Hindlimb muscle (tissue), 1 donor: ENCODE results near the gene ARHGEF3. TPM values are rescaled to one million over a fixed set of nuclear protein-coding genes. Genes with fewer than 3 reads are reported as not detected.

ENCODE experiments used
- DNase-seq: peaks from one replicate; pipeline ENCODE4 v3.0.0-alpha.2; 2013
- polyA plus RNA-seq: library from polyadenylated mRNA; unstranded; fragments of 120-200 nt; gene quantifications from one replicate; pipeline ENCODE4 v1.2.1, GENCODE V29; 2013; ENCODE audit not compliant: insufficient read length

The ARHGEF3 gene, protein sequence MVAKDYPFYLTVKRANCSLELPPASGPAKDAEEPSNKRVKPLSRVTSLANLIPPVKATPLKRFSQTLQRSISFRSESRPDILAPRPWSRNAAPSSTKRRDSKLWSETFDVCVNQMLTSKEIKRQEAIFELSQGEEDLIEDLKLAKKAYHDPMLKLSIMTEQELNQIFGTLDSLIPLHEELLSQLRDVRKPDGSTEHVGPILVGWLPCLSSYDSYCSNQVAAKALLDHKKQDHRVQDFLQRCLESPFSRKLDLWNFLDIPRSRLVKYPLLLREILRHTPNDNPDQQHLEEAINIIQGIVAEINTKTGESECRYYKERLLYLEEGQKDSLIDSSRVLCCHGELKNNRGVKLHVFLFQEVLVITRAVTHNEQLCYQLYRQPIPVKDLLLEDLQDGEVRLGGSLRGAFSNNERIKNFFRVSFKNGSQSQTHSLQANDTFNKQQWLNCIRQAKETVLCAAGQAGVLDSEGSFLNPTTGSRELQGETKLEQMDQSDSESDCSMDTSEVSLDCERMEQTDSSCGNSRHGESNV
- polyA plus RNA-seq, result 28.3 TPM

DNA sequence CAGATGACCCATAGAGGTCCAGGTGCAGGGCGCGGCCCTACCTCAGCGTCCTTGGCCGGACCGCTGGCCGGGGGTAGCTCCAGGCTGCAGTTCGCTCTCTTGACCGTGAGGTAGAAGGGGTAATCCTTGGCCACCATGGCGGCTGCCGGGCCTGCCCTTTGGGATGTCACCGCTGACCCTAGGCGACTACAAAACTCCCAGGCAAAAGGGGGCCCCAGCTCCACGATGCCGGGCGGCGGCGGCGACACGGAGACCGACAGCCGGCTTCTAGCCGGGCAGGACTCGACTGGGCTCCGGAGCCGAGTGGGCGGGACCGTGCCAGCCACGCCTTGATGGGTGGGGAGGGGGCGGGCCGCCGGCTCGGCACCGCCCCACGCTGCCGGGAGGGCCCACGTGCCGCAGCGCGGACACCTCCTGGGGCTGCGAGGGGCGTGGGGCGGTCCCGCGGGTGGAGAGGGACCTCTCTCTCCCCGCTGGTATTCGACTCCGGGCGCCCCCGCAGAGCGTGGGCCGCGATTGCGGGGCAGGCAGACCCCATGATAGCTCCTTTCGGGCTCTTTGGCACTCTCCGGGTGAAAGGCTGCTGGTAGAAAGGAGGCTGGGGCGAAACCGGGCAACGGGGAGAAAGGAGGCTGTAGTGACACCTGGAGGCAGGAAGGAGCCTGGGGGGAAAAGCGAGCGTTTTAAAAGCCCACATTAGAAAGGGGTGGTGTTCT, at the start of gene ARHGEF3:
Gene ARHGEF3 (minus strand): TSS at position 288 of the 716 bp plus-strand sequence. CDS start 151 bp downstream, at position 137.
- peak; percentile 83 for DNase-seq

DNA sequence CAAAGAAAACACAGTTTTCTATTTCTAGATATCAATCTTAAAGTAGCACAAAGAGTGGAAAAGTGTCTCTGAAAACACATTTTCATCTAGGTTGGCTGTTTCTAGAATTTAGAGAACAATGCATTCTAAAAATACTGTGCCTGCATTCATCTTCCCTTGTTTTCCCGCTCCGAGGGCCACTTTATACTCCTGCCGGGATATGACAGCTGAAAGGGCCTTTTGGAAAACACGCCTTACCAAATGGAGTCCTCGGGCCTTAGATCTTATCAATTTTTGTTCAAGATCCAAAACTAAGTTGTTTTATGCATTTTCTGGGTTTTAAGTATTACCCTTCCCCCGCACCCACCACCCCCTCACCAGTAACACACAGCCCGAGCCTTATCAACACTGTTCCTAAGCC, 47.9 kb upstream of the ARHGEF3 start:
- no peak for DNase-seq

DNA sequence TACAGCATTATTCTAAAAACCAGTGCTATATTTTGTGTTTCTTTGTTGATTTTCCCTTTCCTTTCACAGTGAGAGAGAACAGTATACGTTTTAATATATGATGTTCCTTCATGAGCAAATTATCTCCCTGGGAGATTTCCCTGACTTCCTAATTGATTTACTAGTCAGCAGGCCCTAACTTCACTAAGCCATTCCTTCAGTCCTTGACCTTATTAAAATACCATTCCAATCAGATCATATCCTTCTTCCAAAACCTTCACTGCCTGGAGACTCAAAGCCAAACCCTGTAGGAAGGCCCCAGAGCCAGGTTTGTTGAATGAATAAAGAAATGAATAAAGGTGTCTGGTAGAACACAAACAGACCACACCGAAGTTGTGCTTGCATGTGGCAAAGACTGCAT, 43.8 kb upstream of the ARHGEF3 start:
- no peak for DNase-seq

DNA sequence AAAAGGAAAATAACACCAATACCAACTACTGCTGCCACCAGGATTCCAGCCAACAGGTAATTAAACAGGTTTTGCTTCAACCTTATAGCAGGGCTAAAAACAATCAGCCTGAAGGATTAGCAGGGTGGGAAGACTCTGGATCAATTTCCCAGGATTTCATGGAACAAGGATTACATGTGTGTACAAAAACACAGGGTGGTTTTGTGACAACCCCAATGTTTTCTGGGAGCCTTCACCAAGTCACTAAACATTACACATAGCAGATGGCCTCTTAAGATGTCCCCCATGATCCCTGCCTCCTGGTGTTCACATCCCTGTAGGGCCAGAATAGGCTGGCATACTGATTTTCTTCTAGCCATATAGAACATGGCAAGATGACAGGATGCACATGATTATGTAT, 42.8 kb upstream of the ARHGEF3 start:
- DNase-seq, result no peak

DNA sequence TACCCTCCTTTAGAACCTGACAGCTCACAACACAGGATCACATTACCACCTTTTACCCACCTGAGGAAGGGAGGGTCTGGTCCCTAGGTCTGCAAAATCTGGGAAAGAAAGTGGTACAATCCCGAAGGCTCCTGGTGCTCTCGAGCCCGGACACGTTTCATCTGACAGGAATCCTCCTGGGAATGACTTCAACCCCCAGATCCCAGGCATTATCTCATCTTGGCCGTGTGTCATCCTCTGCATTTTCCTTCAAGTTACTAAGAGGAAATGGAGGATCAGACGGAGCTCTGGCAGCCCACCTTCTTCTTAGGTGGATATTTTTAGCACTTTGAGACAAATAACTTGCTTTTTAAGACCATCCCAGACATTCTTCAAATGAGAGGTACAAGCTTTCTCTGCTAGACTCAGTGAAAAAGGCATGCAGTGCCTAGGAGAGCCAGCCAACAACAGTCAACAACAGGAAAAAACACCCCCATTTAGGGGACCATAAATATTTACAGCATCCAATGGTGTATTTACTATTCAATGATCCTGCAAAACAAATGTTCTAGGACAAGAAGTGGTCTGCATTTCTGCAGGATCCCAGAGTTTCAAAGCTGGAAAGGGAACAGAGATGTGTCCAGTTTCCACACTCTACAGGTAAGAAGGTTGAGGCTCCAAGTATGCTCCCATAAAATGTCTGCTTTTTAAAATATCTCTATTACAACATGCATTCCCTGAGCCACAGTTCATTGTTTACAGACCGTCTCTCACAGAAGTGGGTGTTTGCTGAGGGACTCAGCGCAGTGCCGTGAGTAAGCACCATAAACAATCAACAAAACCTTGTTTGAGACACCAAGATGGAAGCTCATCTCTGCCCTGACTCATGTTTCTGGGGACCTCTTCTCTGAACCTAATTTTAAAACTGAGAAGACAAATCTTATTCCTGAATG, 38.3 kb upstream of the ARHGEF3 start:
- no peak for DNase-seq

DNA sequence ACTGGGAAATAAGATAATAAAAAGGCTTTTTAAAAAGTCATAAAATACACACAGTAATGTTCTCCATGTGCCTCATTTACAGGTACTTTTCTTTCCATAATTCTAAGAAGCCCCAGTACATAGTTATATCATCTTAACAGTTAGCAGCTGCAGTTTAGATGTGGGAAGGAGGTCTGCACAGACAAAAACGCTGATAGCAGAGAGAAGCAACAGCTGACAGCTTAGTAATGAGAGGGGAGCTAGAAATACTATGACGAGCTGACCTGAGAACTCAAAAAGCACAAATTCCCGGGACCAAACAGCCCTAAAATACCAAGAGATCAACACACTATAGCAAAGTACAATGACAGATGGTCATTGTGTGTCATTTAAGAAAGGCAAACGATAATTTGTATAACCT, 36.7 kb upstream of the ARHGEF3 start:
- DNase-seq, result no peak

DNA sequence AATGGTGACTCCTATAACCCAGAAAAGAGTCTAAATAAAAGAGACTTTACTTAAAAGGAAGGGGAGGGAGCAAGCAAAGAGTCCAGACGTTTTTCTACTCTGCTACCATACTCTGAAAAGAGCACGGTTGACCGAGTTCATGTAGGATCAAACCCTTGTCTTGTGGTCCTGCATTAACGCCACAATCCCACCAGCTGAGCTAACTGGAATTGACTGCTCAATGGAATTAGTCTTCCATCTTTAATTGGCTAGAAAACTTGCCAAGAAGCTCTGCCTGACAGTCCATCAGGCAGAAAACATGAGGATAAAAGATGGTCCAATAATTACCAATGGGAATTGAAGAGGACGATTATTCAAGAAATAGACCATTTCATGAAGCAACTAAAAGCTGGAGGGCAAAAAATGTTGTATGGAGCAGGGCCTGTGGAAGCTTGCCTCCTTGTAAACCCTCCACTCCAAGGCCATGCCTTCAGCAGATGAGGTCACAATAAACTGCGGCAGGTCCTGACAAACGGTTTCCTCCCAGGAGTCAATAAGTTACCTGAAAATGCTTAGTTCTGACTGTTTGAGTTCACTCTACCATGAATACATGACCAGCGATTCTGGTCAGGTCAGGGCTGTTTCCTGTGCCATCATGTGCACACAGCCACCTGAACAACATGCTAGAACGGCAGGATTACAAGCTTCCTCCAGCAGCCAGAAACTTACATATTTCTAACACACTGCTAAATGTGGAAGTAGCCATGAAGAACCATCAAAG, 35.6 kb upstream of the ARHGEF3 start:
- DNase-seq, result no peak

DNA sequence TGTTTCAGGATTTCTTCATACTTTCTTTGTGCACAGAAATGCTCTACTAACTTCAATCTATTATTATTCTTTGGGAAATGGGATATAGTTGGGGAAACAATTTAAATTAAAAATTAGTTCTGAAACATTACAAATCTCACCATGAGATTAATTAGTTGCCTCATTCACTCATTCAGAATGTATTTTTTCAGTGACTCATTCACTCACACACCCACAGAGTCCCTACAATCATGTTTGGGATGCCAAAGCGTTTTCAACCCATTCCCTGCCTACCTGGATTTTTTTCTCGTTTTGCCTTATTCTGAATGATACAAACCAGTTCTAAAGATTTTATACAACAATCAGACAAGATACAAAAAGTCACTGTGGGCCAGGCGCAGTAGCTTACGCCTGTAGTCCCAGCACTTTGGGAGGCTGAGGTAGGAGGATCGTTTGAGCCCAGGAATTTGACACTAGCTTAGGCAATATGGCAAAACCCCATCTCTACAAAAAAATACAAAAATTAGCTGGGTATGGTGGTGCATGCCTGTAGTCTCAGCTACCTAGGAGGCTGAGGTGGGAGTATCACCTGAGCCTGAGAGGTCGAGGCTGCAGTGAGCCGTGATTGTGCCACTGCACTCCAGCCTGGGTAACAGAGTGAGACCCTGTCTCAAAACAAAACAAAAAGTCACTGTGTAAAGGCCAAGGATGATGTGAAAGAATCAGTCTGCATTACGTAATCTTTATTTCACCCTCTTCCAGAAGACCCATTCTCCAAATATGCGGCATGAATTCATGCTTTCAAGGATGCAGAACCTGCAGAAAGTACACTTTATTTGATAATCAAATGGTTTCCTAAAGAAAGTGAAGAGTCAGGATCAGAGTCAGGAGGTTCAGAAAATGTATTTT, 34.8 kb upstream of the ARHGEF3 start:
- DNase-seq, result no peak

DNA sequence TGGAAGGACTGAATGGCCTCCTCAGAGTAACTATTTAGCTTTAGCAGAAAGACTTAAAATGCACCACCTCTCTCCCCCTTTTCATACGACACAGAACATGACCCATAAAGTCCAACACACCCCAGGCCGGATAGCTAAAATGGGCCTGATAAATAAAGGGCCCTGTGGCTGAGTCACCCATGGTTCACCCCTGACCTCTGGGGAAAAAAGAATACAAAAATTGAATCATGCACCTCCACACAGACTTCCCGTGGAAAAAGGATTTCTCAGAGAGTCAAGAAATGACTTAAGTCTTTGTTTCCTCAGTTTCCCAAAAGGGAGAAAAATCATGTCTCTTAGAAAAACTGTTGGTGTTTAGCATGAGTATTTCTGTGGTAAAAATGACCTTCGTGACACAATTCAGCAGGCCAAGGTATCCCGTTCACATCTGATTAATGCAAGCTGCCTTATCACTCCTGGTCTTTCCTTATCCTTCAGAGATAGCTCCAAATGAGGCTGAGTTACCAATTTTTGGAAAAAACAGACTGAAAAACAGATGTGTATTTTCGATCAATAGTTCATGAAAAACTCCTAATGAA, 34.0 kb upstream of the ARHGEF3 start:
- no peak for DNase-seq

DNA sequence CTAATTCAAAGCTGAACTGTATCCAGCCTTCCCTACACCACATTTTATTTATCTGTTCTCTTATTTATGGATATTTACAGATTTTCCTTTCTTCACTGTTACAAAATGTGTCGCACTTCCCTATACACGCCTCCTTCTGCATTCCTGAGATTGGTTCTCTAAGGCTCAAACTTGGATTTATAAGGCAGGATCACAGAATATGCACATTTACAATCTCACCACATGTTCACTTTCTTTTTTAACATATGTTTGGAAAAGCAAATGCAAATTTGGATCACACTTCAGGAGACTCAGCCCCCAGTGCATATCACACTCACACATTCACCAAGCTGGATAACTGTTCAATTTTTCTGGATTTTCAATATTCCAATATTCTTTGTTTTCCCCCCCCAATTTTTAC, 31.8 kb upstream of the ARHGEF3 start:
- no peak for DNase-seq

DNA sequence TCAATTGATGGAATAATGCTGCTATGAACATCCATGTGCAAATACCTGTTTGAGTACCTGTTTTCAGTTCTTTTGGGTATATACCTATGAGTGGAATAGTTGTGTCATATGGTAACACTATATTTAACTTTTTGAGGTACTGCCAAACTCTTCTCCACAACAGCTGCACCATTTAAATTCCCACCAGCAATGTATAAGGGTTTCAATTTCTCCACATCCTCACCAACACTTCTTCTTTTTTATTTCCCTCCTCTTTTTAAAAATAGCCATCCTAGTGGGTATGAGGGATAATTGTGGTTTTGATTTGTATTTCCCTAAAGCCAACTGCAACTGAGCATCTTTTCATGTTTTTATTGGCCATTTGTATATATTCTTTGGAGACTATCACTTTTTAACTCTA, 31.3 kb upstream of the ARHGEF3 start:
- no peak for DNase-seq

DNA sequence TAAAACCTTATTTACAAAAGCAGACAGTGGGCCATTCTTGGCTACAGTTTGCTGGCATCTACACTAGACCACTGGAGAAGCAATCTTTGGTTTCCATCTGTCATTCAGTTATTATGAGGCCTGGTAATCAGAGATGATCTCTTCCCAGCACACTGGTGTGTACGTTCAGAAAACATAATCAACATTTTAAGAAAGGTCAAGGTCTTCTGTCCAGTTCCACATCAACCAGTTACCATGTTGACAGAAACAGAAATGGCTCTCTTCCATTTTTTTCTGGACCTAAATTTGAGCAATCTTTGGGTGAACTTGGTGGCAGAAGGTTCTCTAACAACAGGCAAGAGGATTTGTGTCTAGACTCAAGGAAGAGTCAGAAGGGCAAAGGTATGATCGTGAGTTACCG, 29.8 kb upstream of the ARHGEF3 start:
- DNase-seq, result no peak

DNA sequence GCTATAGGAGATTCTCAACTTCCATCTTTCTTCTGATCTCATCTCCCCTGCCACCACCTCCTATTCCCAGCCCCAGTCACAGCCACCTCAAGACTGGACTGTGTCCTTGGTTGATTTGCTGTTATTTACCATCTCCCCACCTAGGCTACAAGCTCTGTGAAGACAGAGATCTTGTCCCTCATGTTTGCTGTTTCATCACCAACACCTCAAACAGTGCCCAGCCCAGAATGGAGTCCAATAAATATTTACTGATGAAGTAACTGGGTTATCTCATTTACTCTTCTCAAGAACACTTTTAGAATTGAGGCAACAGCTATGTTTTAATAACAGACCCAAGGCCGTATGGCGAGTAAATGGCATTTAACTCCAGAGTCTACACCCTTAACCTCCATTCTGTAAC, 29.1 kb upstream of the ARHGEF3 start:
- DNase-seq, result no peak

DNA sequence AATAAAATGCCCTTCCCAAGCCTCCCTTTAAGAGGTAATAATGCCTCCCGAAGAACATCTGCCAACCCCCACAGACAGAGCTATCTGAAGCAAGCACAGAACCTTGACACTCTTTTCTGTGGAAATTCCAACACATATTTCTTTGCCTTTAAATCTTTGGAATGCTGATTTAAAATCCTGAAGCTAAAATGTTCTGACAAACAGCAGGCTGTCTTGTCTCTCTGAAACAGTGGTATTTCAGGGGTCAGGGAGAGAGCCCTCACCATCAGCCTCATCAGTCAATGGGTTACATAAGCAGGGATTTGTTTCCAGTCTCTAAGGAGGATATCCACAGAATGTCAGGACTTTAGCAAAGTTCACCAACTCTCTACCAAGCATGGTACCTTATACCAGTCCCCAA, 27.8 kb upstream of the ARHGEF3 start:
- DNase-seq, result no peak

DNA sequence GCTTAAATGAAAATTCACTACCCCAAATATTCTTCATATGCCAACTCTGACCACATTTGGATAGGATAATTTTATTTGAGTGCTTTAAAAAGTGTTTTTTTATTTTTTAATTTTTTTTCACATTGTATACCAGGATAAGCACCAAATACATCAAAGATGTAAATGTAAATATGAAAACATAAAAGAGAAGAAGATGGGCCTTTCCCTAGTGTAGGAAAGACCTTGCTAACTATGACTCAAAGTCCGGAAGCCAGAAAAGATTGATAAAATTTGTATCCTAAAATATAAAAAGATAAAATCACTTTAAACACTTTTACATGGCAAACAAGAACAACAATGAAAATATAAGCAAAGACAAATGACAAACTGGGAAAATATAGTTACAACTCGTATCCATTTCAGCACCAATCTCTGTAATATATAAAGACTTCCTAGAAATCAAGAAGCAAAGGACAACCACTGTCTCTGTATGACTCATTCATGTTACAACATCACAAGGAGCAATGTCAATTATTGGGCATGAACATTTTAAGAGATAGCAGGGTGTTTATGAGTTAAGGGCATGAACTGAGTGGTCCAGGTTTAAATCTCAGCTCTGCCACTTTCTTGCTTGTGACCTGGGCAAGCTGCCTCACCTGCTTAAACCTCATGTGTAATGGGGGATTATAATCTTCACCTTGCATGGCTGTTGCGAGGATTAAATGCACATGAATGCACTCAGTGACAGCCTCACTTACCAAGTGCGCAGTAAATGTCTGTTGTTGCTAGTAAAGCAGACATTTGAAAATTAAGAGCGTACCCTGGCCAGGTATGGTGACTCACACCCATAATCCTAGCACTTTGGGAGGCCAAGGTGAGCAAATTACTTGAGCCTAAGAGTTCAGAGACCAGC, 25.3 kb upstream of the ARHGEF3 start:
- no peak for DNase-seq

DNA sequence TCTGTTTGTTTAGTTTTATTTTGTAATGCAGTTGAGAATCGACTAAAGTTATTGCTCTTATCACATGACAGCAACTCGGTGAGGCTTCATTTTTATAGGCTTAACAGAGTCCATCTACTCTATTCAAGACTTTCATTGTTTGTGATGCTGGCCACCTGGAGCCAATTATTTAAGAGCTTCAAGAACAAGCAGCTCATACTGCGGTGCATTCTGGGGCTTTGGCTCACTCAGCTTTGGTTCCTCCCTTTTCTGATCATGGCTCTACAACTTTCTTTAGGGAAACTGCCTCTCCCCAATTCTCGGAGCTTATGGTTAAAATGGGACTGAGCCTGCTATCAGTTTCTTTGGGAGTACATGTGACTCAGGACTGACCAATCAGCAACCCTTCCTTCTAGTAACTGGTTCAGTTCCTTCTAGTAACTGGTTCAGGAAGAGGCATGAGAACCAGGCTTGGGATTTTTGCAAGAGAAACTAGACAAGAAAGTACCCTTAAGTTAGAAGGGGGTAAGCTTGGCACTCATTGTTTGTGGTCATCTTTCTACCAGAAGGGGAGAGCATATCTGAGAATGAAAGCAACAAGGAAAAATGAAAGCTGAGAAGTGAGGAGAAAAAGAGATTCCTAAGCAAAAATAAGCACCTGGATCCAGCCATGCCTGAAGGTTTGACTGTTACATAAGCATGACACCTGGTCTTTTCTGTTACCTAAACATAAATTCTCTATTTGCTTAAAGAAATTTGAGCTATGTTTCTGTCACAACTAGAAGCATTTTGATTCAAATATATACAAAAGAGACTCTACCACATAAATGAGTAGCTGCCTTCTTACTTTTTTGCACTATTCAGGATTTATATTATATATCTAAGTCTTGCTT, 24.1 kb upstream of the ARHGEF3 start:
- DNase-seq, result peak; percentile 26

DNA sequence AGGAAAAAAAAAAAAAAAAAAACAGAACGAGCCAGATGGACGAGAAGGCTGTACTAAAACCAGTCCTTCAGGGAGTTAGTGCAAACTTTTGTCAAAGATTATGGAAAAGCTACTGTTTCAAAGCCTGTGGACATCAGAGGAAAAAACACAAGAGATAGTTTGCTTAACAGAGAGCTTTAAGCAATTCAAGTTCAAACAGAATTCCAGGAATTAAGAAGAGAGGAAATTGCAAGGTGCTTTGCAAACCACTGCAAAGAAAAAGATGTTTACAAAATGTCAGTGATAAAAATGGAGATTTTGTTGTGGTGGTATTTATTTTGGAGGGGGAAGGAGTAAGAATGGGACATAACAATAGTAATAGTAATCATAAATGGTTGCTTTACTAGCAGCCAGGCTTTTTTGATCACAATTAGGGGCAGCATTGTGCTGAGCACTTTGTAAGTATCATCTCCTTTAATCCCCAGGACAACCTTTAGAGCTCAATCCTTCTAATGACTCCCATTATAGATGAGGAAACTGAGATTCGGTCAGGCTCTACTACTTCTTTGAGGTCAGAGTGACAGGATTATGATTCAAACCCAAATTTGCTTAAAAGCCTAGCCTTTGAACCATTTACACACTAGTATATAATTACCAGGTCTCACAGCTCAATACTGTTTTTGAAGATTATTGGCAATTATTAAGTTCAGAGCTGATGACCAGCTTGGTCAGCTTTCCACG, 22.4 kb upstream of the ARHGEF3 start:
- no peak for DNase-seq
